Ovary (tissue), 9 donors: ENCODE results near the gene SYT17. TPM values are rescaled to one million over a fixed set of nuclear protein-coding genes. Genes with fewer than 3 reads are reported as not detected.

ENCODE experiments used
- DNase-seq, 5 donors: peaks; one replicate each; pipeline ENCODE4 v3.0.0-alpha.2; 2019 to 2020
- H3K27ac ChIP-seq, 2 donors: fragments of 200-600 bp; one replicate each; pipeline versions ENCODE4 v1.5.1 to v1.8.0; 2019 to 2022
- H3K27me3 ChIP-seq: fragments of 200-600 bp; one replicate; pipeline ENCODE4 v1.8.0; 2022
- H3K36me3 ChIP-seq: fragments of 200-600 bp; sonication (generic); one replicate; pipeline ENCODE4 v1.5.1; 2019
- H3K4me1 ChIP-seq: one replicate; pipeline ENCODE4 v1.8.1; 2013; ENCODE audit warnings: mild to moderate bottlenecking, moderate library complexity; ENCODE audit not compliant: insufficient read depth
- H3K4me3 ChIP-seq: fragments of 200-600 bp; sonication (generic); one replicate; pipeline ENCODE4 v1.5.1; 2017
- H3K9me3 ChIP-seq, 2 donors: fragments of 200-600 bp in 1 of 2; sonication (generic) in 1 of 2; one replicate each; pipeline versions ENCODE4 v1.5.1 to v1.8.1; 2013 to 2019; ENCODE audit warnings: mild to moderate bottlenecking in 1 of 2, moderate library complexity in 1 of 2
- EP300 ChIP-seq: sonication (generic); formaldehyde crosslinking; IDR thresholded peaks from one replicate; pipeline ENCODE4 v1.6.1; 2017; ENCODE audit warnings: antibody characterized with exemption
- POLR2A ChIP-seq: fragments of 450-650 bp; IDR thresholded peaks from one replicate; pipeline ENCODE4 v1.6.1; 2017; ENCODE audit warnings: antibody characterized with exemption, mild to moderate bottlenecking, moderate library complexity
- WGBS, 3 donors: extraction: QIAGEN DNeasy Blood & Tissue Kit in 1 of 3; methylation state at CpG; one replicate each; pipeline versions ENCODE4 v1.1.5 to v1.1.7; 2013 to 2017; 5-methylcytosine and 5-hydroxymethylcytosine counted together
- intact Hi-C, 4 donors: fragments of 100-400 bp; cut with DNase I; formaldehyde crosslinking; loops; one replicate each; pipeline versions ENCODE4 v1.11.0 to v1.15.1; 2022 to 2023
- polyA plus RNA-seq, 2 donors: library from polyadenylated mRNA; stranded (reverse); fragments of 200-250 nt in 1 of 2; fragments of 350-450 nt in 1 of 2; fragmentation: Illumina TruSeq in 1 of 2; extraction: RNeasy Lipid Tissue Mini Kit (QIAGEN cat#74804) in 1 of 2; gene quantifications; one replicate each; pipeline ENCODE4 v1.2.3, GENCODE V29; 2013 to 2014
- total RNA-seq, 7 donors: library from RNA; depleted of rRNA in 2 of 7; stranded (reverse); fragments of >200 nt in 2 of 7; fragmentation: NEBNext Ultra II Directional in 3 of 7; extraction: Animal tissue kit (Norgen Biotek cat#: 25700) in 3 of 7; gene quantifications; one replicate each; pipeline versions ENCODE4 v1.1.0 to v1.2.4, GENCODE V29; 2016 to 2023
- TF ChIP-seq, protein P1 (sequence below), 3 donors: fragments of 450-650 bp in 2 of 3; fragments of 200-600 bp in 1 of 3; IDR thresholded peaks; one replicate each; pipeline versions ENCODE4 v1.5.1 to v1.8.0; 2016 to 2022; ENCODE audit warnings: antibody characterized with exemption in 3 of 3, mild to moderate bottlenecking in 1 of 3
- donor health status: DM: no; HTN: no; CAD: no; lungs with moderate emphysema.
- donor health status: DM: no; HTN: no; CAD: no.
- donor health status: Bipolar disorder and iron deficiency.
- donor health status: DM: yes; HTN: yes; CAD: no.
- donor health status: DM: no; HTN: no; CAD: no.
- donor health status: DM: yes; HTN: yes; CAD: no.

The SYT17 gene
- total and polyA plus RNA-seq, 9 donors: 0.36 to 1.5 (median 0.82) TPM

GRCh38 chr16:19130385-19130784 is 37.7 kb upstream of the SYT17 start:
- no peak for TF ChIP-seq EP300
- TF ChIP-seq, protein P1, sequence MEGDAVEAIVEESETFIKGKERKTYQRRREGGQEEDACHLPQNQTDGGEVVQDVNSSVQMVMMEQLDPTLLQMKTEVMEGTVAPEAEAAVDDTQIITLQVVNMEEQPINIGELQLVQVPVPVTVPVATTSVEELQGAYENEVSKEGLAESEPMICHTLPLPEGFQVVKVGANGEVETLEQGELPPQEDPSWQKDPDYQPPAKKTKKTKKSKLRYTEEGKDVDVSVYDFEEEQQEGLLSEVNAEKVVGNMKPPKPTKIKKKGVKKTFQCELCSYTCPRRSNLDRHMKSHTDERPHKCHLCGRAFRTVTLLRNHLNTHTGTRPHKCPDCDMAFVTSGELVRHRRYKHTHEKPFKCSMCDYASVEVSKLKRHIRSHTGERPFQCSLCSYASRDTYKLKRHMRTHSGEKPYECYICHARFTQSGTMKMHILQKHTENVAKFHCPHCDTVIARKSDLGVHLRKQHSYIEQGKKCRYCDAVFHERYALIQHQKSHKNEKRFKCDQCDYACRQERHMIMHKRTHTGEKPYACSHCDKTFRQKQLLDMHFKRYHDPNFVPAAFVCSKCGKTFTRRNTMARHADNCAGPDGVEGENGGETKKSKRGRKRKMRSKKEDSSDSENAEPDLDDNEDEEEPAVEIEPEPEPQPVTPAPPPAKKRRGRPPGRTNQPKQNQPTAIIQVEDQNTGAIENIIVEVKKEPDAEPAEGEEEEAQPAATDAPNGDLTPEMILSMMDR (IDR thresholded peaks at IDR 0.05): no peak
- no peak for TF ChIP-seq POLR2A
- WGBS, 3 donors: 76 to 88% (median 81%) methylated on average over 7 of the region's 7 CpGs
- H3K27ac ChIP-seq: peak overlapping the region in 1 of 2 donors; percentile 59
- intact Hi-C loops: no loop called here
- no peak for DNase-seq
- no peaks in the 10 kb centered on the region for H3K9me3 ChIP-seq
- H3K36me3 ChIP-seq: no peaks in the 10 kb centered on the region
- H3K27me3 ChIP-seq: no peaks in the 10 kb centered on the region
- H3K4me3 ChIP-seq: no peak overlapping the region
- H3K4me1 ChIP-seq: peaks cover 2% of the 10 kb centered on the region

DNA sequence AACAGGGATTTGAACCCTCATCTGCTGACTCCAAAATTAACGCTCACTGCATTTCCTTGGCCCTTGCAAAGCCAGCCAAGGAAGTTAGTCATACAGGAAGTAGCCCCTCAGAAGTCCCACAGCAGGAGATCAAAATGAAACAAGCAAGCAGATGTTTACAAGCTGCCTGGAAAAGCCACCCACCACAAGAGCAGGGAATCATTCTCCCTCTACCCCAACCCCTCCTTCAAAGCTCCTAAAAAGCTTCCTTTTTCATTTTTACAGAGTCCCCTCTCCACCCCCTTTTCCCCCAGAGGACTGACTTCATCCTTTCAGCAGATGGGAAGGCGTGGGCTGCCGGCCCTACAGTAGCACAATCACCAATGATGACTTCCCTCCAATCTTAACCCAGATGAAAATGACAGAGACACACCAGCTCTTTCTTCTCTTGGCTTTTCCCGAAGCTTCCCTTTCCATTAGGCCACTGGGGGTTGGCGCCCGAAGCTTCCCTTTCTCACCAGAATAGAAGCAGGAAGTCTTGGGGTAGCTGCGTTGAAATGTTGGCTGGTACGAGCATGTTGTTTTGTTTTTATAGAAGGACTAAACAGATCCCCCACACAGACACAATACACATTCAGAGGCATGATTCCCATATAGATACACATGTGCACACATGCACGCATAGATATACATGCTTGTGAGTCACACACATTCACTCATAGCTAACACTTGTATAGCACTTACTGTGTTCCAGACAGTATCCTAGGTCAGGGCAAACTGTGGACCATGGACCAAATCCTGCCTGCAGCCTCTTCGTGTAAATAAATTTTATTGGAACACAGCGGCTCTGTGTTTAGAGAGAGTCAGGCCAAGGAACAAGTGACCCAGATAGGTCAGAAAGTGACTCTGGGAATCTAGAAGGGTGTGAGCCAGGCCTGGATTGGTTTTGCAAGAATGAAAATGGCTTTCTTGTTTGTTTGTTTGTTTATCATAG is 36.9 kb upstream of the SYT17 start:
- Histone ChIP-seq H3K4me1 (peaks cover 2% of the 10 kb centered on the region), H3K4me3 (no peak overlapping the region), H3K9me3 (no peaks in the 10 kb centered on the region), H3K36me3 (no peaks in the 10 kb centered on the region), H3K27me3 (no peaks in the 10 kb centered on the region), H3K27ac (peak overlapping the region in 1 of 2 donors; percentile 59)
- WGBS, 3 donors: 22 to 26% (median 24%) methylated on average over 11 of the region's 11 CpGs
- no peak for DNase-seq
- TF ChIP-seq POLR2A (no peak), EP300 (no peak)
- TF ChIP-seq, protein P1 (IDR thresholded peaks at IDR 0.05): no peak
- intact Hi-C loops: no loop called here

DNA sequence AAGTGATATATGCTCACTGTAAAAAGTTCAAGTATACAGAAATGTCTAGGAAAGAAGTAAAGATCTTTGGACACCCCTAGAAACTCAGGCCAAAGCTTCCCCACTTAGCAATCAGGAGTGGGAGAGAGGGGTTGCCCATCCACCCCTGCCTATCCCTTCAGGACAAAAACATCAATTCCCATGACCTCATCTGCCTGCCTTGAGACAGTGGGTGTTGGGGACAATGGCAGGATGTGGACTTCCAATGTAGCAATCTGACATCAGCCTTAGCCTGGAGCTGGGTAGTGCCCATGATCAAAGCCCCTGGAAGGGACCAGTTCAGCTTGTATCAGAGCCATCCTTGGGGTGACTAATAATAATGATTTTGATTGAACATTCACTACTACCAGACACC is 36.2 kb upstream of the SYT17 start:
- H3K36me3 ChIP-seq: no peaks in the 10 kb centered on the region
- peaks cover 2% of the 10 kb centered on the region for H3K4me1 ChIP-seq
- no peak overlapping the region for H3K27ac ChIP-seq
- no peaks in the 10 kb centered on the region for H3K27me3 ChIP-seq
- H3K9me3 ChIP-seq: no peaks in the 10 kb centered on the region
- intact Hi-C loops: no loop called here
- TF ChIP-seq EP300 (no peak), POLR2A (no peak)
- TF ChIP-seq, protein P1 (IDR thresholded peaks at IDR 0.05): no peak
- no peak for DNase-seq
- no peak overlapping the region for H3K4me3 ChIP-seq

- peaks cover 2% of the 10 kb centered on the region for H3K4me1 ChIP-seq
- H3K27ac ChIP-seq: no peak overlapping the region
- 87 to 100% (median 96%) methylated on average over 1 of the region's 1 CpG for WGBS, 3 donors
- no peaks in the 10 kb centered on the region for H3K9me3 ChIP-seq
- H3K36me3 ChIP-seq: no peaks in the 10 kb centered on the region
- TF ChIP-seq EP300 (no peak), POLR2A (no peak)
- intact Hi-C loops: no loop called here
- H3K27me3 ChIP-seq: no peaks in the 10 kb centered on the region
- DNase-seq: no peak
- no peak overlapping the region for H3K4me3 ChIP-seq
Observed at GRCh38 chr16:19132255-19132654, 35.8 kb upstream of the SYT17 start.

DNA sequence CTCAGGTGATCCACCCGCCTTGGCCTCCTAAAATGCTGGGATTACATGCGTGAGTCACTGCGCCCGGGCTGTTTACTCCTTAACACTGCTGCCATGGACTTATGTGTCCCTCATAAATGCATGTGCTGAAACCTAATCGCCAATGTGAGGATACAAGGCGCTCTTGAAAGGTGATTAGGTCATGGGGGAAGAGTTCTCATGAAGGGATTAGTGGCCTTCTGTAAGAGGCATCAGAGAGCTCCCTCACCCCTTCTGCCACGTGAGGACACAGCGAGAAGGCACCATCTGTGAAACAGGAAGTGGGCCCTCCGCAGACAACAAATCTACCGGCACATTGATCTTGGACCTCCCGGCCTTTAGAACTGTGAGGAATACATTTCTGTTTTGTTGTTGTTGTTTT is 35.1 kb upstream of the SYT17 start:
- H3K36me3 ChIP-seq: no peaks in the 10 kb centered on the region
- H3K4me1 ChIP-seq: peaks cover 2% of the 10 kb centered on the region
- H3K4me3 ChIP-seq: no peak overlapping the region
- H3K27me3 ChIP-seq: no peaks in the 10 kb centered on the region
- TF ChIP-seq, protein P1 (IDR thresholded peaks at IDR 0.05): no peak
- TF ChIP-seq POLR2A (no peak), EP300 (no peak)
- intact Hi-C loops: no loop called here
- no peaks in the 10 kb centered on the region for H3K9me3 ChIP-seq
- no peak for DNase-seq
- no peak overlapping the region for H3K27ac ChIP-seq
- 86 to 92% (median 92%) methylated on average over 11 of the region's 11 CpGs for WGBS, 3 donors
